IMR-90 (cell line): ENCODE data around the gene NECTIN2. TPM values are rescaled to one million over a fixed set of nuclear protein-coding genes. Genes with fewer than 3 reads are reported as not detected.

Source experiments
- ATAC-seq: fragments of 200-7000 bp; cut with Tn5 transposase; 2 replicates; pipeline ENCODE4 v1.9.1; 2020; ENCODE audit warnings: low read depth, mild to moderate bottlenecking, moderate library complexity
- BruUV-seq: library from RNA; stranded (reverse); fragments of 400-500 nt; replicated peaks from 2 replicates; lab custom pipeline; 2021; lab: Mats Ljungman, UMichigan
- CTCF ChIA-PET: fragments of 300-600 bp; formaldehyde crosslinking; extraction: SDS; loops from one replicate; lab custom pipeline; 2021; ENCODE audit warnings: antibody characterized with exemption; lab: Yijun Ruan, JAX
- POLR2A ChIA-PET: fragments of 300-600 bp; sonication (Branson Sonifier 250); formaldehyde crosslinking; loops from one replicate; lab custom pipeline; 2022; ENCODE audit warnings: antibody characterized with exemption; ENCODE audit not compliant: unreplicated experiment; lab: Charles Lee
- DNase-seq: peaks from one replicate; pipeline ENCODE4 v3.0.0; 2013
- H2AFZ ChIP-seq: replicated peaks from 2 replicates; pipeline ENCODE3; 2013; ENCODE audit warnings: low read length, mild to moderate bottlenecking; ENCODE audit not compliant: poor library complexity
- H2AK5ac ChIP-seq: 2 replicates; pipeline ENCODE4 v1.6.1; 2013; ENCODE audit warnings: low read depth, low read length, inconsistent platforms
- H2AK9ac ChIP-seq: replicated peaks from 2 replicates; pipeline ENCODE3; 2013; ENCODE audit warnings: mild to moderate bottlenecking, low read depth, low read length, moderate library complexity; ENCODE audit not compliant: poor library complexity
- H2BK120ac ChIP-seq: 2 replicates; pipeline ENCODE4 v1.6.1; 2013; ENCODE audit warnings: low read depth, low read length, inconsistent platforms
- H2BK15ac ChIP-seq: 3 replicates; pipeline ENCODE4 v1.6.1; 2013; ENCODE audit warnings: low read depth, low read length, inconsistent platforms
- H2BK20ac ChIP-seq: 2 replicates; pipeline ENCODE4 v1.6.1; 2013; ENCODE audit warnings: low read depth, mild to moderate bottlenecking, inconsistent platforms, low read length, moderate library complexity
- H2BK5ac ChIP-seq: 2 replicates; pipeline ENCODE4 v1.6.1; 2013; ENCODE audit warnings: mild to moderate bottlenecking, low read depth, low read length, inconsistent platforms; ENCODE audit not compliant: poor library complexity, severe bottlenecking
- H3K14ac ChIP-seq: replicated peaks from 2 replicates; pipeline ENCODE4 v1.6.1; 2013; ENCODE audit warnings: low read depth, low read length, inconsistent platforms
- H3K18ac ChIP-seq: 2 replicates; pipeline ENCODE4 v1.6.1; 2013; ENCODE audit warnings: low read depth, low read length, control low read depth
- H3K23ac ChIP-seq: 2 replicates; pipeline ENCODE4 v1.6.1; 2013; ENCODE audit warnings: low read depth, low read length, inconsistent platforms
- H3K27ac ChIP-seq: 2 replicates; pipeline ENCODE4 v1.5.1; 2013; ENCODE audit warnings: mild to moderate bottlenecking, control low read depth, low read length; ENCODE audit not compliant: insufficient read depth
- H3K27me3 ChIP-seq: 2 replicates; pipeline ENCODE4 v1.6.1; 2013; ENCODE audit warnings: low read length; ENCODE audit not compliant: control insufficient read depth, insufficient read depth
- H3K36me3 ChIP-seq: 2 replicates; pipeline ENCODE4 v1.6.1; 2013; ENCODE audit warnings: low read length, mixed read lengths; ENCODE audit not compliant: control insufficient read depth, insufficient read depth
- H3K4ac ChIP-seq: 2 replicates; pipeline ENCODE4 v1.6.1; 2013; ENCODE audit warnings: low read depth, low read length, inconsistent platforms
- H3K4me1 ChIP-seq: 2 replicates; pipeline ENCODE4 v1.6.1; 2013; ENCODE audit warnings: low read length, mixed read lengths; ENCODE audit not compliant: control insufficient read depth, insufficient read depth
- H3K4me2 ChIP-seq: 2 replicates; pipeline ENCODE4 v1.6.1; 2013; ENCODE audit warnings: low read depth, mild to moderate bottlenecking, control low read depth, low read length, moderate library complexity
- H3K4me3 ChIP-seq: 2 replicates; pipeline ENCODE4 v1.5.1; 2013; ENCODE audit warnings: low read depth, mild to moderate bottlenecking, control low read depth, low read length, moderate library complexity; ENCODE audit not compliant: insufficient read depth
- H3K56ac ChIP-seq: 2 replicates; pipeline ENCODE4 v1.6.1; 2013; ENCODE audit warnings: low read length, inconsistent platforms; ENCODE audit not compliant: insufficient read depth; ENCODE audit errors: extremely low read depth
- H3K79me1 ChIP-seq, 2 experiments: 2 replicates each; pipeline ENCODE4 v1.6.1; 2013; ENCODE audit warnings: low read length in 2 of 2, inconsistent platforms in 1 of 2, low read depth in 1 of 2
- H3K9ac ChIP-seq: 2 replicates; pipeline ENCODE4 v1.6.1; 2013; ENCODE audit warnings: low read depth, low read length, control low read depth
- H3K9me1 ChIP-seq: 2 replicates; pipeline ENCODE4 v1.6.1; 2013; ENCODE audit warnings: low read length, inconsistent platforms; ENCODE audit not compliant: insufficient read depth
- H3K9me3 ChIP-seq: 2 replicates; pipeline ENCODE4 v1.6.1; 2013; ENCODE audit warnings: low read length; ENCODE audit not compliant: control insufficient read depth, insufficient read depth
- H4K20me1 ChIP-seq: 2 replicates; pipeline ENCODE4 v1.6.1; 2013; ENCODE audit warnings: low read length, inconsistent platforms; ENCODE audit not compliant: insufficient read depth
- H4K5ac ChIP-seq: 2 replicates; pipeline ENCODE4 v1.6.1; 2013; ENCODE audit warnings: mild to moderate bottlenecking, low read depth, low read length, control low read depth
- H4K8ac ChIP-seq, 2 experiments: 2 replicates each; pipeline ENCODE4 v1.6.1; 2013; ENCODE audit warnings: low read depth in 2 of 2, low read length in 2 of 2, control low read depth in 1 of 2, inconsistent platforms in 1 of 2
- H4K91ac ChIP-seq: 2 replicates; pipeline ENCODE4 v1.6.1; 2013; ENCODE audit warnings: low read depth, low read length, inconsistent platforms; ENCODE audit not compliant: insufficient read depth
- BHLHE40 ChIP-seq: fragments of 150-350 bp; IDR thresholded peaks from 2 replicates; pipeline ENCODE4 v1.6.1; 2016; ENCODE audit warnings: mild to moderate bottlenecking, low read depth, low read length
- CEBPB ChIP-seq: IDR thresholded peaks from 2 replicates; pipeline ENCODE4 v1.6.1; 2012; ENCODE audit warnings: low read depth, low read length, improper control_type of control experiment
- CHD1 ChIP-seq: IDR thresholded peaks from 2 replicates; pipeline ENCODE4 v1.6.1; 2012; ENCODE audit warnings: low read depth, low read length, improper control_type of control experiment
- ELK1 ChIP-seq: fragments of 150-350 bp; IDR thresholded peaks from 2 replicates; pipeline ENCODE4 v1.6.1; 2016; ENCODE audit warnings: low read depth, mild to moderate bottlenecking, low read length, moderate library complexity, borderline replicate concordance
- FOS ChIP-seq: fragments of 150-350 bp; IDR thresholded peaks from 2 replicates; pipeline ENCODE4 v1.6.1; 2016; ENCODE audit warnings: low read depth, low read length
- MAFK ChIP-seq: IDR thresholded peaks from 2 replicates; pipeline ENCODE4 v1.6.1; 2012; ENCODE audit warnings: low read depth, low read length, improper control_type of control experiment
- MAZ ChIP-seq: IDR thresholded peaks from 2 replicates; pipeline ENCODE4 v1.6.1; 2012; ENCODE audit warnings: low read depth, mild to moderate bottlenecking, low read length, improper control_type of control experiment, moderate library complexity, borderline replicate concordance
- MXI1 ChIP-seq: IDR thresholded peaks from 2 replicates; pipeline ENCODE4 v1.6.1; 2012; ENCODE audit warnings: low read depth, mild to moderate bottlenecking, low read length, moderate library complexity, borderline replicate concordance
- NFE2L2 ChIP-seq: fragments of 150-350 bp; IDR thresholded peaks from 2 replicates; pipeline ENCODE4 v1.6.1; 2016; ENCODE audit warnings: low read depth, mild to moderate bottlenecking, low read length
- POLR2A ChIP-seq: IDR thresholded peaks from 2 replicates; pipeline ENCODE4 v1.6.1; 2012; ENCODE audit warnings: mild to moderate bottlenecking, low read depth, low read length
- RAD21 ChIP-seq: IDR thresholded peaks from 2 replicates; pipeline ENCODE4 v1.6.1; 2012; ENCODE audit warnings: low read length, improper control_type of control experiment
- RCOR1 ChIP-seq: IDR thresholded peaks from 2 replicates; pipeline ENCODE4 v1.6.1; 2012; ENCODE audit warnings: mild to moderate bottlenecking, low read length, improper control_type of control experiment; ENCODE audit not compliant: insufficient replicate concordance
- RFX5 ChIP-seq: IDR thresholded peaks from 2 replicates; pipeline ENCODE4 v1.8.0; 2012; ENCODE audit warnings: low read depth, mild to moderate bottlenecking, low read length, moderate library complexity
- SMC3 ChIP-seq: fragments of 150-350 bp; IDR thresholded peaks from 2 replicates; pipeline ENCODE4 v1.6.1; 2016; ENCODE audit warnings: low read depth, mild to moderate bottlenecking, antibody characterized with exemption, low read length, moderate library complexity
- WGBS, 2 experiments: methylation state at CpG; one replicate each; pipeline versions ENCODE4 v1.1.5 to v1.1.7; 2013; ENCODE audit warnings: missing lambda C conversion rate in 2 of 2; ENCODE audit not compliant: insufficient read length in 1 of 2; ENCODE audit errors: extremely low coverage in 2 of 2; 5-methylcytosine and 5-hydroxymethylcytosine counted together
- dilution Hi-C: fragments of 300-500 bp; cut with HindIII; formaldehyde crosslinking; loops from one replicate; pipeline ENCODE4 v1.14.3; 2018; ENCODE audit warnings: low sequenced_read_pairs; ENCODE audit not compliant: unreplicated experiment
- in situ Hi-C: fragments of 300-500 bp; cut with MboI; formaldehyde crosslinking; loops from 3 replicates; pipeline ENCODE4 v1.14.3; 2019; ENCODE audit warnings: low sequenced_read_pairs, inconsistent platforms, mixed read lengths
- intact Hi-C: fragments of 100-400 bp; cut with micrococcal nuclease; formaldehyde crosslinking; loops from 2 replicates; pipeline ENCODE4 v1.10.0; 2022
- polyA plus RNA-seq, 3 experiments: library from polyadenylated mRNA; depleted of rRNA; stranded (reverse); fragments of >200 nt; gene quantifications; 2 replicates each; pipeline ENCODE4 v1.2.3, GENCODE V29; 2012; ENCODE audit warnings: low replicate concordance in 1 of 3
- total RNA-seq: library from RNA; depleted of rRNA; stranded (reverse); fragments of >200 nt; gene quantifications from 2 replicates; pipeline ENCODE4 v1.2.3, GENCODE V29; 2012
- TF ChIP-seq, protein P1 (sequence below): conservative IDR thresholded peaks from 2 replicates; pipeline ENCODE4 v1.5.1; 2012; ENCODE audit warnings: mild to moderate bottlenecking, low read depth, low read length, improper control_type of control experiment
- TF ChIP-seq, protein P2 (sequence below): fragments of 150-350 bp; IDR thresholded peaks from 2 replicates; pipeline ENCODE4 v1.6.1; 2017; ENCODE audit warnings: mild to moderate bottlenecking, antibody characterized with exemption, low read length, low read depth

NECTIN2 gene
- total and polyA plus RNA-seq, 2 of the 4 experiments (the other 2 are of a cell fraction) = 77.8 to 170 TPM

GRCh38 chr19:44908836-44909261 lies 62.8 kb downstream of the NECTIN2 start:
- WGBS, 2 experiments = 96% methylated on average over 23 of the region's 44 CpGs; no CpG with 5 or more reads in 1 of the 2 experiments
- no peak for TF ChIP-seq CEBPB
- no peak for TF ChIP-seq POLR2A
- TF ChIP-seq NFE2L2 = no peak
- TF ChIP-seq FOS = no peak
- no peak for TF ChIP-seq RAD21
- TF ChIP-seq, protein P1, sequence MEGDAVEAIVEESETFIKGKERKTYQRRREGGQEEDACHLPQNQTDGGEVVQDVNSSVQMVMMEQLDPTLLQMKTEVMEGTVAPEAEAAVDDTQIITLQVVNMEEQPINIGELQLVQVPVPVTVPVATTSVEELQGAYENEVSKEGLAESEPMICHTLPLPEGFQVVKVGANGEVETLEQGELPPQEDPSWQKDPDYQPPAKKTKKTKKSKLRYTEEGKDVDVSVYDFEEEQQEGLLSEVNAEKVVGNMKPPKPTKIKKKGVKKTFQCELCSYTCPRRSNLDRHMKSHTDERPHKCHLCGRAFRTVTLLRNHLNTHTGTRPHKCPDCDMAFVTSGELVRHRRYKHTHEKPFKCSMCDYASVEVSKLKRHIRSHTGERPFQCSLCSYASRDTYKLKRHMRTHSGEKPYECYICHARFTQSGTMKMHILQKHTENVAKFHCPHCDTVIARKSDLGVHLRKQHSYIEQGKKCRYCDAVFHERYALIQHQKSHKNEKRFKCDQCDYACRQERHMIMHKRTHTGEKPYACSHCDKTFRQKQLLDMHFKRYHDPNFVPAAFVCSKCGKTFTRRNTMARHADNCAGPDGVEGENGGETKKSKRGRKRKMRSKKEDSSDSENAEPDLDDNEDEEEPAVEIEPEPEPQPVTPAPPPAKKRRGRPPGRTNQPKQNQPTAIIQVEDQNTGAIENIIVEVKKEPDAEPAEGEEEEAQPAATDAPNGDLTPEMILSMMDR = no peak
- TF ChIP-seq RCOR1 = no peak
- no peak for TF ChIP-seq RFX5
- TF ChIP-seq SMC3 = no peak
- TF ChIP-seq MAZ = no peak
- TF ChIP-seq MAFK = no peak
- TF ChIP-seq, protein P2, sequence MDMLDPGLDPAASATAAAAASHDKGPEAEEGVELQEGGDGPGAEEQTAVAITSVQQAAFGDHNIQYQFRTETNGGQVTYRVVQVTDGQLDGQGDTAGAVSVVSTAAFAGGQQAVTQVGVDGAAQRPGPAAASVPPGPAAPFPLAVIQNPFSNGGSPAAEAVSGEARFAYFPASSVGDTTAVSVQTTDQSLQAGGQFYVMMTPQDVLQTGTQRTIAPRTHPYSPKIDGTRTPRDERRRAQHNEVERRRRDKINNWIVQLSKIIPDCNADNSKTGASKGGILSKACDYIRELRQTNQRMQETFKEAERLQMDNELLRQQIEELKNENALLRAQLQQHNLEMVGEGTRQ = no peak
- no peak for TF ChIP-seq BHLHE40
- no peak for TF ChIP-seq CHD1
- TF ChIP-seq MXI1 = no peak
- TF ChIP-seq ELK1 = no peak
- no peak overlapping the region for H4K8ac ChIP-seq

More at GRCh38 chr19:44908836-44909261, 62.8 kb downstream of the NECTIN2 start:
- Histone ChIP-seq H2BK20ac (no peak overlapping the region), H3K14ac (no peak overlapping the region), H3K27ac (no peak overlapping the region), H3K56ac (no peak overlapping the region), H2BK120ac (no peak overlapping the region), H2AFZ (no peak overlapping the region), H3K27me3 (peaks cover 8% of the 10 kb centered on the region), H3K4ac (no peak overlapping the region), H3K4me3 (no peak overlapping the region), H2AK9ac (no peak overlapping the region), H4K20me1 (0 out of 2 replicates have a peak, but pooled peaks cover 2% of the 10 kb centered on the region), H3K9me3 (no peaks in the 10 kb centered on the region), H4K91ac (no peak overlapping the region), H3K23ac (no peak overlapping the region), H2BK15ac (no peak overlapping the region), H4K5ac (no peak overlapping the region), H3K9me1 (no peaks in the 10 kb centered on the region), H3K36me3 (no peaks in the 10 kb centered on the region), H2BK5ac (no peak overlapping the region), H3K4me2 (no peak overlapping the region), H2AK5ac (no peak overlapping the region), H3K4me1 (peaks cover 14% of the 10 kb centered on the region), H3K18ac (no peak overlapping the region), H3K9ac (no peak overlapping the region), H3K79me1 (no peaks in the 10 kb centered on the region; a peak in 1 of 4 replicates)
- intact Hi-C loops = no loop called here
- no TSS peak for BruUV-seq
- ChIA-PET CTCF (interaction anchor here (1.2 kb wide), 1 partner anchor 151 kb away, joined by 3 read pairs; no protein-coding TSS in a partner anchor), POLR2A (no interaction called here)
- ATAC-seq = no peak
- in situ Hi-C loops = no loop called here
- no peak for DNase-seq
- dilution Hi-C loops = no loop called here
